H9 (cell line): Measurements from ENCODE around the gene NDUFA11. TPM values are rescaled to one million over a fixed set of nuclear protein-coding genes. Genes with fewer than 3 reads are reported as not detected.

Experiments used
- DNase-seq: peaks from one replicate; pipeline ENCODE4 v3.0.0-alpha.2; 2017
- H2AFZ ChIP-seq: one replicate; pipeline ENCODE4 v1.6.1; 2013; ENCODE audit warnings: mild to moderate bottlenecking, low read length, control low read depth, moderate library complexity
- H2AK5ac ChIP-seq: 2 replicates; pipeline ENCODE4 v1.6.1; 2013; ENCODE audit warnings: low read length, control low read depth, mixed read lengths; ENCODE audit not compliant: insufficient read length
- H2BK120ac ChIP-seq: one replicate; pipeline ENCODE4 v1.6.1; 2013; ENCODE audit warnings: low read depth, mild to moderate bottlenecking, low read length, control low read depth, inconsistent platforms; ENCODE audit not compliant: poor library complexity, severe bottlenecking
- H2BK12ac ChIP-seq: 2 replicates; pipeline ENCODE4 v1.6.1; 2013; ENCODE audit warnings: low read length, control low read depth, mixed read lengths, low read depth; ENCODE audit not compliant: insufficient read length
- H2BK15ac ChIP-seq: 2 replicates; pipeline ENCODE4 v1.6.1; 2013; ENCODE audit warnings: low read depth, low read length, control low read depth
- H2BK20ac ChIP-seq: one replicate; pipeline ENCODE4 v1.6.1; 2013; ENCODE audit warnings: low read depth, mild to moderate bottlenecking, low read length, control low read depth, inconsistent platforms; ENCODE audit not compliant: poor library complexity, severe bottlenecking
- H2BK5ac ChIP-seq: 2 replicates; pipeline ENCODE4 v1.6.1; 2013; ENCODE audit warnings: low read length, control low read depth, mixed read lengths; ENCODE audit not compliant: insufficient read length
- H3K14ac ChIP-seq: 2 replicates; pipeline ENCODE4 v1.6.1; 2013; ENCODE audit warnings: low read length, control low read depth; ENCODE audit not compliant: insufficient read depth
- H3K18ac ChIP-seq: 2 replicates; pipeline ENCODE4 v1.6.1; 2013; ENCODE audit warnings: low read depth, mild to moderate bottlenecking, mixed read lengths, low read length, control low read depth; ENCODE audit not compliant: insufficient read length
- H3K23ac ChIP-seq: 2 replicates; pipeline ENCODE4 v1.6.1; 2013; ENCODE audit warnings: low read length, control low read depth, mixed read lengths, low read depth; ENCODE audit not compliant: insufficient read length
- H3K23me2 ChIP-seq: 2 replicates; pipeline ENCODE4 v1.6.1; 2013; ENCODE audit warnings: low read depth, mild to moderate bottlenecking, mixed read lengths, low read length, control low read depth; ENCODE audit not compliant: insufficient read length, poor library complexity, severe bottlenecking
- H3K27ac ChIP-seq: 2 replicates; pipeline ENCODE4 v1.5.1; 2013; ENCODE audit warnings: low read length, control low read depth, mixed read lengths, low read depth; ENCODE audit not compliant: insufficient read length
- H3K27me3 ChIP-seq: 2 replicates; pipeline ENCODE4 v1.6.1; 2013; ENCODE audit warnings: low read length, control low read depth, inconsistent platforms; ENCODE audit not compliant: insufficient read depth
- H3K4ac ChIP-seq: 2 replicates; pipeline ENCODE4 v1.6.1; 2013; ENCODE audit warnings: low read depth, mild to moderate bottlenecking, control low read depth, inconsistent platforms, low read length, moderate library complexity
- H3K4me1 ChIP-seq: 2 replicates; pipeline ENCODE4 v1.6.1; 2013; ENCODE audit warnings: low read length, control low read depth, inconsistent platforms; ENCODE audit not compliant: insufficient read depth
- H3K4me2 ChIP-seq: 2 replicates; pipeline ENCODE4 v1.6.1; 2013; ENCODE audit warnings: low read length, control low read depth, mixed read lengths; ENCODE audit not compliant: insufficient read length, insufficient read depth
- H3K56ac ChIP-seq: 2 replicates; pipeline ENCODE4 v1.6.1; 2013; ENCODE audit warnings: low read depth, mild to moderate bottlenecking, mixed read lengths, low read length, control low read depth; ENCODE audit not compliant: insufficient read length
- H3K79me1 ChIP-seq: 2 replicates; pipeline ENCODE4 v1.6.1; 2013; ENCODE audit warnings: low read depth, mild to moderate bottlenecking, moderate library complexity, low read length, control low read depth, inconsistent platforms; ENCODE audit not compliant: insufficient read depth, poor library complexity, severe bottlenecking
- H3K79me2 ChIP-seq: 2 replicates; pipeline ENCODE4 v1.6.1; 2013; ENCODE audit warnings: low read length, control low read depth, inconsistent platforms; ENCODE audit not compliant: insufficient read depth
- H3K9ac ChIP-seq: 2 replicates; pipeline ENCODE4 v1.6.1; 2013; ENCODE audit warnings: low read length, control low read depth, mixed read lengths; ENCODE audit not compliant: insufficient read length; ENCODE audit errors: extremely low read depth
- H3K9me3 ChIP-seq: one replicate; pipeline ENCODE4 v1.6.1; 2013; ENCODE audit warnings: low read depth, low read length, inconsistent platforms; ENCODE audit not compliant: control insufficient read depth
- H3T11ph ChIP-seq: one replicate; pipeline ENCODE4 v1.6.1; 2013; ENCODE audit warnings: mild to moderate bottlenecking, low read length, control low read depth, inconsistent platforms
- H4K20me1 ChIP-seq: one replicate; pipeline ENCODE4 v1.6.1; 2013; ENCODE audit not compliant: control insufficient read depth, insufficient read length, insufficient read depth
- H4K5ac ChIP-seq: 2 replicates; pipeline ENCODE4 v1.6.1; 2013; ENCODE audit warnings: low read depth, mild to moderate bottlenecking, mixed read lengths, low read length, control low read depth; ENCODE audit not compliant: insufficient read length
- H4K8ac ChIP-seq: replicated peaks from 2 replicates; pipeline ENCODE4 v1.6.1; 2013; ENCODE audit warnings: low read length, control low read depth, mixed read lengths, low read depth; ENCODE audit not compliant: insufficient read length
- H4K91ac ChIP-seq: 2 replicates; pipeline ENCODE4 v1.6.1; 2013; ENCODE audit warnings: low read depth, mild to moderate bottlenecking, moderate library complexity, mixed read lengths, low read length, control low read depth; ENCODE audit not compliant: insufficient read length
- H3K27ac Mint-ChIP-seq, 3 experiments: 2 replicates in 2 of 3; 3 replicates in 1 of 3; pipeline ENCODE4 v1.8.0; 2020 to 2021; ENCODE audit warnings: mixed read lengths in 3 of 3, mild to moderate bottlenecking in 1 of 3, moderate library complexity in 1 of 3
- H3K27me3 Mint-ChIP-seq: 2 replicates; pipeline ENCODE4 v1.8.0; 2021; ENCODE audit warnings: low read depth, mild to moderate bottlenecking, moderate library complexity, mixed read lengths
- H3K36me3 Mint-ChIP-seq, 3 experiments: 2 replicates in 2 of 3; 3 replicates in 1 of 3; pipeline ENCODE4 v1.8.0; 2020 to 2021; ENCODE audit warnings: low read depth in 3 of 3, mixed read lengths in 3 of 3; ENCODE audit not compliant: insufficient read depth in 1 of 3
- H3K4me1 Mint-ChIP-seq, 2 experiments: 2 replicates each; pipeline ENCODE4 v1.8.0; 2020; ENCODE audit warnings: mixed read lengths in 2 of 2
- H3K4me3 Mint-ChIP-seq, 2 experiments: 2 replicates in 1 of 2; 3 replicates in 1 of 2; pipeline ENCODE4 v1.8.0; 2020 to 2021; ENCODE audit warnings: mild to moderate bottlenecking in 2 of 2, mixed read lengths in 2 of 2, moderate library complexity in 1 of 2
- H3K9me3 Mint-ChIP-seq, 2 experiments: 2 replicates in 1 of 2; 3 replicates in 1 of 2; pipeline ENCODE4 v1.8.0; 2020; ENCODE audit warnings: mild to moderate bottlenecking in 2 of 2, mixed read lengths in 2 of 2, moderate library complexity in 1 of 2
- CTCF ChIP-seq: fragments of 200-600 bp; sonication (generic); conservative IDR thresholded peaks from 3 replicates; pipeline ENCODE4 v1.8.0; 2021; ENCODE audit warnings: antibody characterized with exemption, mild to moderate bottlenecking
- WGBS: extraction: QIAGEN DNeasy Blood & Tissue Kit; methylation state at CpG from one replicate; pipeline ENCODE4 v1.1.7; 2013; ENCODE audit warnings: missing lambda C conversion rate, low lambda C conversion rate, mixed read lengths; ENCODE audit not compliant: insufficient read length; ENCODE audit errors: extremely low coverage; 5-methylcytosine and 5-hydroxymethylcytosine counted together
- total RNA-seq: library from RNA; stranded (reverse); gene quantifications from 2 replicates; pipeline ENCODE4 v1.2.1, GENCODE V29; 2021

Gene NDUFA11
- total RNA-seq, 1 experiment from 2014 or later = 282 TPM

- no peaks in the 10 kb centered on the region for H3K9me3 Mint-ChIP-seq
- Histone ChIP-seq H4K5ac (no peak within 1 kb of the TSS), H2BK12ac (no peak within 1 kb of the TSS), H4K20me1 (no peaks in the 10 kb centered on the region), H3K27me3 (no peaks in the 10 kb centered on the region; the same call in 1 of the 2 replicates), H3K79me1 (peaks cover 3% of the 10 kb centered on the region), H3K18ac (peak within 1 kb of the TSS; percentile 88), H3K4me2 (peak within 1 kb of the TSS; percentile 89), H2BK20ac (no peak within 1 kb of the TSS), H2AK5ac (no peak within 1 kb of the TSS), H4K91ac (no peak within 1 kb of the TSS), H3K14ac (peak within 1 kb of the TSS; percentile 85; the same call in 1 of the 2 replicates), H4K8ac (no peak within 1 kb of the TSS), H3K23ac (no peak within 1 kb of the TSS), H2BK120ac (no peak within 1 kb of the TSS), H3K23me2 (peaks cover 3% of the 10 kb centered on the region), H3K9me3 (no peaks in the 10 kb centered on the region), H2BK15ac (no peak within 1 kb of the TSS), H3K4ac (no peak within 1 kb of the TSS), H3K4me1 (no peaks in the 10 kb centered on the region), H3K9ac (peak within 1 kb of the TSS; percentile 69), H2BK5ac (no peak within 1 kb of the TSS), H2AFZ (no peak within 1 kb of the TSS), H3K56ac (no peak within 1 kb of the TSS), H3T11ph (no peak within 1 kb of the TSS), H3K27ac (peak within 1 kb of the TSS; percentile 49), H3K79me2 (peaks cover 18% of the 10 kb centered on the region; the same call in 1 of the 2 replicates)
- peak; percentile 100 for DNase-seq
- TF ChIP-seq CTCF = no peak
- H3K36me3 Mint-ChIP-seq = peaks cover 10 to 17% (median 12%) of the 10 kb centered on the region in 3 experiments
- no peaks in the 10 kb centered on the region for H3K27me3 Mint-ChIP-seq
- H3K4me3 Mint-ChIP-seq = peak within 1 kb of the TSS; percentile 98 to 99
- peak within 1 kb of the TSS; percentile 98 to 99 (median 99) for H3K27ac Mint-ChIP-seq
- WGBS = no CpG with 5 or more reads among the region's 61 CpGs
- H3K4me1 Mint-ChIP-seq = peaks cover 2 to 5% of the 10 kb centered on the region in 2 experiments; a peak in 3 of 4 replicates
Observed at GRCh38 chr19:5904352-5905113, 943 bp upstream of the NDUFA11 start, which contains the start of gene VMAC. TSS of gene VMAC (plus strand) at chr19:5904872. CDS start at chr19:5904891, 19 bp downstream.
